Neural progenitor cell (in vitro differentiated cells): Measurements from ENCODE around the gene LRIT1.

ENCODE experiments used
- CTCF ChIP-seq: fragments of 200-600 bp; sonication (generic); IDR thresholded peaks from 2 replicates; pipeline ENCODE4 v1.5.1; 2017; ENCODE audit warnings: antibody characterized with exemption, mild to moderate bottlenecking
- EZH2 ChIP-seq: fragments of 200-600 bp; sonication (generic); IDR thresholded peaks from 2 replicates; pipeline ENCODE4 v1.6.1; 2017; ENCODE audit warnings: antibody characterized with exemption, mild to moderate bottlenecking, moderate library complexity
- EZH2phosphoT487 ChIP-seq: fragments of 200-600 bp; sonication (generic); IDR thresholded peaks from 2 replicates; pipeline ENCODE4 v1.6.1; 2017; ENCODE audit warnings: antibody characterized with exemption

- no peak for TF ChIP-seq EZH2phosphoT487
- no peak for TF ChIP-seq CTCF
- TF ChIP-seq EZH2, result no peak
Observed at GRCh38 chr10:84211566-84211965, 29.8 kb downstream of the LRIT1 start.
